ENCODE results near the gene LRP5. TPM values are rescaled to one million over a fixed set of nuclear protein-coding genes. Genes with fewer than 3 reads are reported as not detected.

Gene LRP5
- total and polyA plus RNA-seq, 12 donors: 10.7 to 277 (median 75.8) TPM

GRCh38 chr11:68467201-68467834 is 154.9 kb downstream of the LRP5 start:
- H3K27ac ChIP-seq: no peak overlapping the region
- H3K27me3 ChIP-seq: no peaks in the 10 kb centered on the region
- WGBS, 4 donors: 65 to 76% (median 72%) methylated on average over 8 of the region's 8 CpGs
- peaks cover 44 to 95% of the 10 kb centered on the region in 2 donors for H3K4me1 ChIP-seq (replicated peaks in 1 of 2)
- no peaks in the 10 kb centered on the region for H3K36me3 ChIP-seq (replicated peaks in 1 of 2)
- peak in 2 of 7 donors; percentile 7 to 43 for DNase-seq
- intact Hi-C loops (cut with DNase I): no loop called here
- no peak overlapping the region for H3K4me3 ChIP-seq
- no peaks in the 10 kb centered on the region for H3K9me3 ChIP-seq (replicated peaks in 1 of 3)
- TF ChIP-seq, protein P1, sequence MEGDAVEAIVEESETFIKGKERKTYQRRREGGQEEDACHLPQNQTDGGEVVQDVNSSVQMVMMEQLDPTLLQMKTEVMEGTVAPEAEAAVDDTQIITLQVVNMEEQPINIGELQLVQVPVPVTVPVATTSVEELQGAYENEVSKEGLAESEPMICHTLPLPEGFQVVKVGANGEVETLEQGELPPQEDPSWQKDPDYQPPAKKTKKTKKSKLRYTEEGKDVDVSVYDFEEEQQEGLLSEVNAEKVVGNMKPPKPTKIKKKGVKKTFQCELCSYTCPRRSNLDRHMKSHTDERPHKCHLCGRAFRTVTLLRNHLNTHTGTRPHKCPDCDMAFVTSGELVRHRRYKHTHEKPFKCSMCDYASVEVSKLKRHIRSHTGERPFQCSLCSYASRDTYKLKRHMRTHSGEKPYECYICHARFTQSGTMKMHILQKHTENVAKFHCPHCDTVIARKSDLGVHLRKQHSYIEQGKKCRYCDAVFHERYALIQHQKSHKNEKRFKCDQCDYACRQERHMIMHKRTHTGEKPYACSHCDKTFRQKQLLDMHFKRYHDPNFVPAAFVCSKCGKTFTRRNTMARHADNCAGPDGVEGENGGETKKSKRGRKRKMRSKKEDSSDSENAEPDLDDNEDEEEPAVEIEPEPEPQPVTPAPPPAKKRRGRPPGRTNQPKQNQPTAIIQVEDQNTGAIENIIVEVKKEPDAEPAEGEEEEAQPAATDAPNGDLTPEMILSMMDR (IDR thresholded peaks at IDR 0.05): no peak
- TF ChIP-seq POLR2A (IDR thresholded peaks at IDR 0.05): no peak

DNA sequence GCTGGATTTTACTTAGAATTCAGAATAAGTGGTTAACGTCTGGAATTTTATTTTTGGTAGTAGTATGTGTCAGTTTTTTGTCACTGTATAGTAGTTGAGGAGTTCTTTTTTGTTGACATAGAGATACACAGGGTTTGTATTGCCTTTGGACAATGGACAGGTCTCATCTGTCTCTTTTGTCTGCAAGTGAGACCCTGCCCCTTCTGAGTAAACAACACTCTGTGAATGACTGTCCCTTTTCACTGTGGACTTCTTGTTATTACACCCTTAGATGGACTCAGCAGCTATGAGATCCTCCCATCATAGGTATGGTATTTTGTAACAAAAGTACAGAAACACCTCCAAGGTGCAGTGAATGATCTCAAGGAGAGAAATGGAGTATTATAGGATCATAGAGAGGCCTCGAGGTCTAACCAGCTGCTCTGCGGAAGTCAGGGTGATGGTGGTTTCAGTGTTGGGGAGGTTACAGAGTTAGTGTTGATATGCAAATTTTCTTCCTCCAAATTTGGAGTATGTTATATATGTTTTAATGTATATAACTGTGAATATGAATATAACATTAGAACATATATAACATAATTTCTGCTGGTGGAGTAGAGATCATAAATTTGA is 155.9 kb downstream of the LRP5 start:
- intact Hi-C loops (cut with DNase I): no loop called here
- H3K27ac ChIP-seq: no peak overlapping the region

GRCh38 chr11:68469122-68469521 is 156.7 kb downstream of the LRP5 start:
- Histone ChIP-seq H3K27ac (peak overlapping the region in 1 of 5 donors; percentile 23), H3K4me3 (no peak overlapping the region), H3K36me3 (replicated peaks in 1 of 2) (no peaks in the 10 kb centered on the region), H3K27me3 (no peaks in the 10 kb centered on the region), H3K4me1 (replicated peaks in 1 of 2) (peaks cover 38 to 84% of the 10 kb centered on the region in 2 donors), H3K9me3 (replicated peaks in 1 of 3) (no peaks in the 10 kb centered on the region)
- TF ChIP-seq, protein P1 (IDR thresholded peaks at IDR 0.05): no peak
- TF ChIP-seq POLR2A (IDR thresholded peaks at IDR 0.05): no peak
- WGBS, 4 donors: 24 to 39% (median 29%) methylated on average over 2 of the region's 2 CpGs
- DNase-seq: peak in 1 of 7 donors; percentile 51
- intact Hi-C loops (cut with DNase I): no loop called here

More for the DNA sequence above, 155.9 kb downstream of the LRP5 start:
- DNase-seq: no peak
- TF ChIP-seq, protein P1 (IDR thresholded peaks at IDR 0.05): no peak
- TF ChIP-seq POLR2A (IDR thresholded peaks at IDR 0.05): no peak
- H3K27me3 ChIP-seq: no peaks in the 10 kb centered on the region
- no peaks in the 10 kb centered on the region for H3K36me3 ChIP-seq (replicated peaks in 1 of 2)
- no peaks in the 10 kb centered on the region for H3K9me3 ChIP-seq (replicated peaks in 1 of 3)
- H3K4me3 ChIP-seq: no peak overlapping the region
- peaks cover 39 to 85% of the 10 kb centered on the region in 2 donors for H3K4me1 ChIP-seq (replicated peaks in 1 of 2)
- 50 to 60% (median 53%) methylated on average over 3 of the region's 3 CpGs for WGBS, 4 donors

DNA sequence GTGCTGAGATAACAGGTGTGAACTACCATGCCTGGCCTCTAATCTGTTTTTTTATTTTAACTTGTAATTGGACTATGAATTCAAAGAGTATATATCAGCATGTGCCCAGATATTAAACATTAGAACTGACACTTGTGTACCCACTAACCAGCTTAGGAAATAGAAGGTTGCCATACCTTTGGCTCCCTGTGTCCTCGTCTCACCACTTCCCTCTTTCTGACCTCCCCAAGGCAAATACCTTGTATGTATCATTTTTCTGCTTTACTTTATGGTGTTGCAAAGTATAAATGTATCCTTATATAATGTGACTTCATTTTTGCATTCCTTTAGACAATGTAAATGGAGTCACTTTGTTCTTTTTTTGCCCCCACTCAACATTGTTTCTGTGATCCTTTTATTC is 157.3 kb downstream of the LRP5 start:
- 33 to 74% (median 70%) methylated on average over 1 of the region's 1 CpG for WGBS, 4 donors
- intact Hi-C loops (cut with DNase I): no loop called here
- no peak overlapping the region for H3K4me3 ChIP-seq
- TF ChIP-seq POLR2A (IDR thresholded peaks at IDR 0.05): no peak
- TF ChIP-seq, protein P1 (IDR thresholded peaks at IDR 0.05): no peak
- H3K36me3 ChIP-seq (replicated peaks in 1 of 2): no peaks in the 10 kb centered on the region
- no peaks in the 10 kb centered on the region for H3K9me3 ChIP-seq (replicated peaks in 1 of 3)
- H3K27ac ChIP-seq: peak overlapping the region in 1 of 5 donors; percentile 23
- H3K4me1 ChIP-seq (replicated peaks in 1 of 2): peaks cover 36 to 84% of the 10 kb centered on the region in 2 donors
- H3K27me3 ChIP-seq: no peaks in the 10 kb centered on the region
- no peak for DNase-seq

All from adrenal gland (tissue), 12 donors.